Measurements from ENCODE around the gene RPL23.

DNA sequence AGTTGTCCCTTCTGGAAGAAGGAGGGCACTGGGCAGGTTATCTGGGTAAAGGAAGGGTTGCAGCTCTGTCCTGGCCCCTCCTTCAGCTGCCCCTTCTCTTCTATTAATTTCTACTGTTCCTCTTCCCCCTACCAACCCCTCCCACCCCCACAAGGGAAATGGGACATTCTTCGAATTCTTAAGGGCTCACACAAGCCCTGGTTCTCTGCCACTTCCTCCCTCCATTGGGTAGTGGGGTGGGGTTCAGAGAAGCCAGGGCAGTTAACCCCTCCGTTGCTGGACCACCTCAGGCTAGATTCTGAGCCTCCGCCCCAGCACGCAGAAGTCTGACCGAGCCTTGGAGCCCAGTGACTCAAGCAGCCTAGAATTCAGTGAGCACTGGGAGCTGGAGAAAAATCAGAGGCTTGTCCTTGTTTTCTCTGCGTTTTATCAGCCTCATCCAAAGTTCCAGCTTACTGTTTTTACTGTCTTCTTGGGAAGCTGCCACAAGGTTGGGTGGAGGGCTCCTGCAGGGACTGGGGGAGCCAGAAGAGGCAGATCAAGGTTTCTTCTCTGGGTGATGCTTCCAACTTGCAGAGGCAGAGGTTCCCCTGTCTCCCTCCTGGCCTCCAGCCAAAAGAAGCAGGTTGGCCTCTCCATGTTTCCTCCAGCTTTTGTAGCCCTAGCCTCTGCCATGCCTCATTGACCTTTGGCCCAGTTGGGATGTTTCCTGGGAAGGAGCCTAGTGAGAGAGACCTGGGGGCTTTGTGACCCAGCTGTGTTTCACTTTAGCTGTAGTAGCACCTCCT is 26.6 kb upstream of the RPL23 start:
- TF ChIP-seq CTCF (IDR thresholded peaks at IDR 0.05) (no peak), EZH2phosphoT487 (IDR thresholded peaks at IDR 0.05) (no peak), EZH2 (IDR thresholded peaks at IDR 0.05) (no peak)

Data from neural progenitor cell (in vitro differentiated cells).